Trophoblast cell (in vitro differentiated cells and primary cell): ENCODE data around the gene TP53BP2.

Source experiments
- DNase-seq, 2 donors: peaks; one replicate each; pipeline ENCODE4 v3.0.0-alpha.2; 2016
- H2AFZ ChIP-seq: 2 replicates; pipeline ENCODE4 v1.6.1; 2013; ENCODE audit warnings: low read length, moderate library complexity, mild to moderate bottlenecking; ENCODE audit not compliant: insufficient read depth, poor library complexity
- H2AK5ac ChIP-seq: 2 replicates; pipeline ENCODE4 v1.6.1; 2013; ENCODE audit warnings: mild to moderate bottlenecking, low read length
- H2BK120ac ChIP-seq: 2 replicates; pipeline ENCODE4 v1.6.1; 2013; ENCODE audit warnings: low read length, mild to moderate bottlenecking, moderate library complexity; ENCODE audit not compliant: insufficient read depth, poor library complexity
- H2BK12ac ChIP-seq: 2 replicates; pipeline ENCODE4 v1.6.1; 2013; ENCODE audit warnings: mild to moderate bottlenecking, low read length, moderate library complexity
- H2BK5ac ChIP-seq: 2 replicates; pipeline ENCODE4 v1.6.1; 2013; ENCODE audit warnings: low read length, low read depth, moderate library complexity, mild to moderate bottlenecking; ENCODE audit not compliant: poor library complexity
- H3K14ac ChIP-seq: 2 replicates; pipeline ENCODE4 v1.6.1; 2013; ENCODE audit warnings: mild to moderate bottlenecking, low read length
- H3K18ac ChIP-seq: 2 replicates; pipeline ENCODE4 v1.6.1; 2013; ENCODE audit warnings: mild to moderate bottlenecking, low read length
- H3K23ac ChIP-seq: 2 replicates; pipeline ENCODE4 v1.6.1; 2013; ENCODE audit warnings: low read length
- H3K27ac ChIP-seq: 2 replicates; pipeline ENCODE4 v1.5.1; 2013; ENCODE audit warnings: low read depth, mild to moderate bottlenecking, inconsistent platforms, low read length, moderate library complexity
- H3K27me3 ChIP-seq: 2 replicates; pipeline ENCODE4 v1.6.1; 2013; ENCODE audit warnings: inconsistent platforms, mild to moderate bottlenecking, low read length, moderate library complexity; ENCODE audit not compliant: insufficient read depth
- H3K36me3 ChIP-seq, 2 experiments: 1 replicate in 1 of 2; 2 replicates in 1 of 2; pipeline ENCODE4 v1.6.1; 2013; ENCODE audit warnings: low read length in 2 of 2, mild to moderate bottlenecking in 2 of 2, moderate library complexity in 1 of 2; ENCODE audit not compliant: insufficient read depth in 2 of 2, control insufficient read depth in 1 of 2
- H3K4ac ChIP-seq: 2 replicates; pipeline ENCODE4 v1.6.1; 2013; ENCODE audit warnings: low read depth, mild to moderate bottlenecking, low read length, moderate library complexity
- H3K4me1 ChIP-seq, 2 experiments: 1 replicate in 1 of 2; 2 replicates in 1 of 2; pipeline ENCODE4 v1.6.1; 2013; ENCODE audit warnings: low read length in 2 of 2, mild to moderate bottlenecking in 2 of 2, moderate library complexity in 1 of 2; ENCODE audit not compliant: insufficient read depth in 2 of 2, control insufficient read depth in 1 of 2
- H3K4me2 ChIP-seq: 2 replicates; pipeline ENCODE4 v1.6.1; 2013; ENCODE audit warnings: inconsistent platforms, mild to moderate bottlenecking, low read length, moderate library complexity
- H3K4me3 ChIP-seq: 2 replicates; pipeline ENCODE4 v1.5.1; 2013; ENCODE audit warnings: mild to moderate bottlenecking, low read depth, low read length, inconsistent platforms
- H3K79me1 ChIP-seq: one replicate; pipeline ENCODE4 v1.6.1; 2013; ENCODE audit warnings: low read length
- H3K79me2 ChIP-seq: 2 replicates; pipeline ENCODE4 v1.6.1; 2013; ENCODE audit warnings: low read length, mild to moderate bottlenecking; ENCODE audit not compliant: control insufficient read depth, insufficient read depth, poor library complexity
- H3K9ac ChIP-seq: 2 replicates; pipeline ENCODE4 v1.6.1; 2013; ENCODE audit warnings: mild to moderate bottlenecking, low read length
- H3K9me3 ChIP-seq: 2 replicates; pipeline ENCODE4 v1.6.1; 2013; ENCODE audit warnings: low read depth, mild to moderate bottlenecking, control low read depth, inconsistent platforms, low read length; ENCODE audit not compliant: insufficient read depth
- H4K12ac ChIP-seq: 2 replicates; pipeline ENCODE4 v1.6.1; 2013; ENCODE audit warnings: low read depth, mild to moderate bottlenecking, low read length, moderate library complexity
- H4K8ac ChIP-seq: 2 replicates; pipeline ENCODE4 v1.6.1; 2013; ENCODE audit warnings: low read depth, mild to moderate bottlenecking, low read length, moderate library complexity
- H4K91ac ChIP-seq: one replicate; pipeline ENCODE4 v1.6.1; 2013; ENCODE audit warnings: low read depth, mild to moderate bottlenecking, low read length, moderate library complexity
- WGBS: extraction: QIAGEN DNeasy Blood & Tissue Kit; methylation state at CpG from one replicate; pipeline ENCODE4 v1.1.7; 2013; ENCODE audit warnings: missing lambda C conversion rate; ENCODE audit not compliant: insufficient read length, insufficient coverage; ENCODE audit errors: extremely low coverage; 5-methylcytosine and 5-hydroxymethylcytosine counted together

TP53BP2 gene

GRCh38 chr1:223793716-223794115, 52.0 kb downstream of the TP53BP2 start:
- no peak overlapping the region for H3K4me3 ChIP-seq
- no peak overlapping the region for H3K27ac ChIP-seq
- WGBS = no CpG with 5 or more reads among the region's 4 CpGs
- H2BK12ac ChIP-seq = no peak overlapping the region
- H3K14ac ChIP-seq = no peak overlapping the region
- no peaks in the 10 kb centered on the region for H3K27me3 ChIP-seq
- H3K9me3 ChIP-seq = no peaks in the 10 kb centered on the region
- DNase-seq = no peak
- H3K36me3 ChIP-seq = peaks cover 30 to 38% of the 10 kb centered on the region in 2 experiments
- no peak overlapping the region for H3K4ac ChIP-seq
- no peaks in the 10 kb centered on the region for H3K4me1 ChIP-seq
- no peak overlapping the region for H2BK5ac ChIP-seq
- H2BK120ac ChIP-seq = no peak overlapping the region
- no peaks in the 10 kb centered on the region for H3K79me1 ChIP-seq
- no peak overlapping the region for H2AK5ac ChIP-seq
- peaks cover 2% of the 10 kb centered on the region for H3K79me2 ChIP-seq
- H2AFZ ChIP-seq = no peak overlapping the region
- no peak overlapping the region for H4K91ac ChIP-seq
- H3K23ac ChIP-seq = no peak overlapping the region
- H4K8ac ChIP-seq = no peak overlapping the region
- H3K4me2 ChIP-seq = no peak overlapping the region
- no peak overlapping the region for H3K18ac ChIP-seq
- no peak overlapping the region for H4K12ac ChIP-seq
- H3K9ac ChIP-seq = no peak overlapping the region

- Histone ChIP-seq H3K23ac (no peak overlapping the region), H3K79me1 (no peaks in the 10 kb centered on the region), H3K27ac (no peak overlapping the region), H4K12ac (no peak overlapping the region), H3K4me1 (no peaks in the 10 kb centered on the region), H3K4me2 (no peak overlapping the region), H2AK5ac (no peak overlapping the region), H4K91ac (no peak overlapping the region), H3K36me3 (peaks cover 24 to 34% of the 10 kb centered on the region in 2 experiments), H3K27me3 (no peaks in the 10 kb centered on the region), H3K9me3 (no peaks in the 10 kb centered on the region), H3K4me3 (no peak overlapping the region), H4K8ac (no peak overlapping the region), H3K9ac (no peak overlapping the region), H2BK120ac (no peak overlapping the region), H2AFZ (no peak overlapping the region), H3K18ac (no peak overlapping the region), H2BK5ac (no peak overlapping the region), H3K79me2 (peaks cover 2% of the 10 kb centered on the region), H2BK12ac (no peak overlapping the region), H3K14ac (no peak overlapping the region), H3K4ac (no peak overlapping the region)
- no CpG with 5 or more reads among the region's 2 CpGs for WGBS
- no peak for DNase-seq
Measured at GRCh38 chr1:223792046-223792445, 53.7 kb downstream of the TP53BP2 start.

GRCh38 chr1:223788746-223789415, 56.9 kb downstream of the TP53BP2 start:
- Histone ChIP-seq H3K27ac (no peak overlapping the region), H3K23ac (no peak overlapping the region), H3K4me1 (no peaks in the 10 kb centered on the region), H3K27me3 (no peaks in the 10 kb centered on the region), H4K8ac (no peak overlapping the region), H3K18ac (no peak overlapping the region), H3K4me2 (no peak overlapping the region), H3K9me3 (no peaks in the 10 kb centered on the region), H4K12ac (peak overlapping the region; percentile 18), H4K91ac (no peak overlapping the region), H2BK120ac (no peak overlapping the region), H2AFZ (no peak overlapping the region), H2BK5ac (no peak overlapping the region), H2BK12ac (no peak overlapping the region), H3K4me3 (no peak overlapping the region), H3K14ac (no peak overlapping the region), H3K9ac (no peak overlapping the region), H3K79me1 (no peaks in the 10 kb centered on the region), H3K36me3 (peaks cover 17 to 35% of the 10 kb centered on the region in 2 experiments), H3K4ac (no peak overlapping the region), H2AK5ac (no peak overlapping the region), H3K79me2 (peaks cover 2% of the 10 kb centered on the region)
- no peak for DNase-seq
- no CpG with 5 or more reads among the region's 4 CpGs for WGBS

GRCh38 chr1:223785808-223786207, 59.9 kb downstream of the TP53BP2 start:
- no CpG with 5 or more reads among the region's 5 CpGs for WGBS

More at GRCh38 chr1:223785808-223786207, 59.9 kb downstream of the TP53BP2 start:
- H3K4me3 ChIP-seq = no peak overlapping the region
- H3K79me1 ChIP-seq = no peaks in the 10 kb centered on the region
- no peaks in the 10 kb centered on the region for H3K9me3 ChIP-seq
- H2BK120ac ChIP-seq = no peak overlapping the region
- no peak overlapping the region for H4K91ac ChIP-seq
- no peak overlapping the region for H4K8ac ChIP-seq
- no peak overlapping the region for H3K4ac ChIP-seq
- H3K79me2 ChIP-seq = no peaks in the 10 kb centered on the region
- no peak overlapping the region for H3K18ac ChIP-seq
- H2AFZ ChIP-seq = no peak overlapping the region
- H3K36me3 ChIP-seq = peaks cover 21 to 41% of the 10 kb centered on the region in 2 experiments
- no peak overlapping the region for H2AK5ac ChIP-seq
- no peak overlapping the region for H3K4me2 ChIP-seq
- no peak overlapping the region for H4K12ac ChIP-seq
- no peak overlapping the region for H3K14ac ChIP-seq
- no peak overlapping the region for H2BK5ac ChIP-seq
- H2BK12ac ChIP-seq = no peak overlapping the region
- H3K27me3 ChIP-seq = no peaks in the 10 kb centered on the region
- DNase-seq = no peak
- no peak overlapping the region for H3K27ac ChIP-seq
- H3K23ac ChIP-seq = no peak overlapping the region
- H3K4me1 ChIP-seq = no peaks in the 10 kb centered on the region
- no peak overlapping the region for H3K9ac ChIP-seq
